HG02840 (cell line): ENCODE data around the gene TFR2.

Experiments
- ATAC-seq: cut with Tn5 transposase; IDR thresholded peaks from one replicate; pipeline ENCODE4 v1.9.1; 2021; ENCODE audit warnings: mild to moderate bottlenecking, moderate library complexity, moderate number of reproducible peaks; ENCODE audit not compliant: unreplicated experiment, low FRiP score

TFR2 gene

DNA sequence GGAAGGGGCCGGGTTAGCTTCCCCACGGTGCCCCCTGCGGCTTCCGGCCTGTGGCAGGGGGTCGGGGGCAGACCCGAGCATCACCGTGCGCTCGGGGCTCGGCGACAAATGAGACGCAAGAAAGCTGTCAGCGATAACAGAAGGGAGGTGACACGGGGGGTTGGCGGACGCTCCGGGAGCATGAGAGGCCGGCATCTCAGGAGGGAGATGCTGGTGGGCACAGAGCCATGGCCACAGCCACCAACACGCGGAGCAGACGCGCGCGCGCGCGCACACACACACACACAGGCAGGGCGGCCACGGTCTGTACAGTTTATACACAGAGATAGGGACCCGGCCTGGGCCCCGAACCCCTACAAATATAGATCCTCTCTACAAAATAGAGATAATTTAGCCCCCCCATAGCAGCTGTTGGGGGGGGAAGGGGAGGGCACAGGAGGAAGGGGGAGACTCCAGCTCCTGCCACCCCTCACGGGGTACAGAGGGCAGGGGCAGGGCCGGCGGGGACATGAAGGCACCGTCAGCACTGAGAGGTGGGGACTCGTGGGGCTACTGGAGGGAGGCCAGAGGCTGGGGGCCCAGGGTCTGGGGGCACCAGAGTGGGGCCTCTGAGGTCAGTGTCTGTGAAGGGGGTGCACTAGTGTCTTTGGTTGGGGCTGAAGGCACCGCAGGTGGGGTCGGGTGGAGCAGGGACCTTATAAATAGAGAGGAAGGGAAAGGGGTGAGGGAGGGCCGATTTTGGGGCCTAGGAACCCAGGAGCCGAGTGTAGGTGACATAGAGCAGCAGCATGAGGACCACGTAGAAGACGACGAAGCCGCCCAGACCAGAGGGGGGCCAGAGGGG lies 66.8 kb downstream of the TFR2 start:
- no peak for ATAC-seq

GRCh38 chr7:100573691-100574361 lies 67.5 kb downstream of the TFR2 start, which contains the start of gene SAP25:
Gene SAP25, minus strand, starts transcription at chr7:100573900. Its CDS starts 158 bp downstream, at chr7:100573742.
- no peak for ATAC-seq

GRCh38 chr7:100572949-100573675 lies 68.2 kb downstream of the TFR2 start:
- ATAC-seq: no peak

DNA sequence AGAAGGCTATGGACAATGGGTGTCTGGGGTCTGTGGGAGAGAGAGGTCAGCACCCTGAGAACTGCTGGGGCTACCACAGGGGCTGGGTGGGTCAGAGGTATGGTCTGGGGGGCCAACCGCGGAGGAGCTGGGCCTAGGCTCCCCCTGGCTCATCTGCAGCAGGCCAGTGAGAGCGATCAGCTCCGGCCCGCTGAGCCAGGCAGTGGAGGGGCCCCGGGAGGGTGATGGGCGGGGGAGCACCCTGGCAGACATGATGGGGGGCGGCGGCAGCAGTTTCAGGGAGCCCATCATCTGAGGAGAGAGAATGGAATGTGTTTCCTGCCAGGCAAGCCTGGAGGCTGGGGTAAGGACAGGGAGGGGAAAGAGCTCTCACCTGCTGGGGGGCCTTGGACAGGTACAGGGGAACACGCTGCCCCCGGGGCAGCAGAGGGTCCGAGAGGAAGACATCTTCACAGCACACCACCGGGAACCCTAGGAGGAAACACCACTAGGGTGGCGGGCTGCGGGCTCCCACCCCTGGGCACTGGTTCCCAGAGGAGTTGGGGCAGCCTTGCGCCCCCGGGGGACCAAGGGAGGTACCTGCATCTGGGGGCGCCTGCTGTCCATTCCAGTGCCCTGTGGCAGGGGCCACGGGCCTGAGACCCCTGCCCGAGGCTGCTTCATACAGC lies 68.9 kb downstream of the TFR2 start:
- ATAC-seq: no peak

DNA sequence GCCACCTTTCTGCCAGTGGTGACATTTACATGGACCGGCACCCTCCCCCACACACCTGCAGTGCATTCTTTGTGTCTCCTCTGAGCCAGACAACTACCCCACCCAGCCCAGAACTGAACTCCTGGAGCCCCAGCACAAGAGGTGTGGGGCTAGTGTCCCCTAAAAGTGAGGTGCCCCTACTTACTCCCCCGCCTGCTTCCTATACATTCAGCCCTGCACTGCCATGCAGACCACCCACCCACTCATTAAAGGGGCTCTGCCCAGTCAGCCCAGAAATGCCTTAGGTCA lies 69.6 kb downstream of the TFR2 start:
- ATAC-seq: no peak

DNA sequence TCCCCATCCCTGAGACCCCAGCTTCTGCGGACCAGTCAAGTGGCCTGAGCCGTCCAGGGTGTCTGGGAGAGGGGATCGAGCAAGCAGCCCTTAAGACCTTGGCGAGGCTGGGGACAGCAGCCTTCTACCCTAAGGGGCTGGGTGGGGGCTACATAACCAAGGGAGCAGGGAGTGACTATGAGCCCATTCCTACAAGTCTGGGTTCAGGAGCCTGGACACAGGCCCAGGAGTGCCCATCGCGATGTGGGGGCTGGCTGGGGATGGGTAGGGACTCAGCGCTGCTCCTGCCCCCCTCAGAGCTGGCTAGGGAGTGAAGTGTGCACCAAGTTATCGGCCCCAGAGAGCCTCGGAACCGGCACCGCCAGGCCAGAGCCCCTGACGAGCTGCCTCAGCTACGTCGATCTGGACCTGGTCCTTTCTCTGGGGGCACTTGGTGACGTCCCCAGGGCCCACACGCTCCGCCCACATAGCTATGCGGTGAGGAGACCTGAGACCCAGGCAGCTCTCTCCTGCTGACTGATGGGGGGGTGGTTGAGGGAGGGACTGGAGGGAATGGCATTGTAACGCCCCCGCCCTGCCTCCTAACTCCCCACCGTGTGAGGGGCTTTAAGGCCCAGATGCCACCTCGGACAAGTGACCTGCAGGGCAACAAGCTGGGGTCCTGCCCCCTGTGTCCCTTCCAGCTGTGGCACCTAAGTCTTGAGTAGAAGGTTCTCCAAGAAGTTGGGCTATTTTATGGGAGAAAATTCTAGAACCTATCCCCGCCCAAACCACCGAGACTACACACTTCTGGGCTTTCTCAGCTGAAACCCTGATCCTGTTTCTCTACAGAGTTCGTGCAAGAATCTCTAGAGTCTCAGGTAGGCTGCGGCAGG lies 70.2 kb downstream of the TFR2 start:
- ATAC-seq: no peak
